ENCODE results near the gene NQO2.

GRCh38 chr6:2990248-2990931 is 9.3 kb upstream of the NQO2 start:
- no peak for TF ChIP-seq CTCF (IDR thresholded peaks at IDR 0.05)
- TF ChIP-seq SMC3 (IDR thresholded peaks at IDR 0.05; ENCODE audit: low read depth, low read length): no peak
- no peak for TF ChIP-seq SIN3A (IDR thresholded peaks at IDR 0.05; ENCODE audit: borderline replicate concordance, low read depth, low read length)
- no peak for TF ChIP-seq RAD21 (IDR thresholded peaks at IDR 0.05; ENCODE audit: low read length)
